ENCODE measurements around the gene KCNIP3.
A peak's percentile ranks its signal among the peaks of the same experiment; 100 is the strongest.
"Not testable (repeated sequence)": the region's sequence is repeated elsewhere in the genome, so short reads cannot be mapped to it uniquely, and the experiment has no call there.

Gene KCNIP3

DNA sequence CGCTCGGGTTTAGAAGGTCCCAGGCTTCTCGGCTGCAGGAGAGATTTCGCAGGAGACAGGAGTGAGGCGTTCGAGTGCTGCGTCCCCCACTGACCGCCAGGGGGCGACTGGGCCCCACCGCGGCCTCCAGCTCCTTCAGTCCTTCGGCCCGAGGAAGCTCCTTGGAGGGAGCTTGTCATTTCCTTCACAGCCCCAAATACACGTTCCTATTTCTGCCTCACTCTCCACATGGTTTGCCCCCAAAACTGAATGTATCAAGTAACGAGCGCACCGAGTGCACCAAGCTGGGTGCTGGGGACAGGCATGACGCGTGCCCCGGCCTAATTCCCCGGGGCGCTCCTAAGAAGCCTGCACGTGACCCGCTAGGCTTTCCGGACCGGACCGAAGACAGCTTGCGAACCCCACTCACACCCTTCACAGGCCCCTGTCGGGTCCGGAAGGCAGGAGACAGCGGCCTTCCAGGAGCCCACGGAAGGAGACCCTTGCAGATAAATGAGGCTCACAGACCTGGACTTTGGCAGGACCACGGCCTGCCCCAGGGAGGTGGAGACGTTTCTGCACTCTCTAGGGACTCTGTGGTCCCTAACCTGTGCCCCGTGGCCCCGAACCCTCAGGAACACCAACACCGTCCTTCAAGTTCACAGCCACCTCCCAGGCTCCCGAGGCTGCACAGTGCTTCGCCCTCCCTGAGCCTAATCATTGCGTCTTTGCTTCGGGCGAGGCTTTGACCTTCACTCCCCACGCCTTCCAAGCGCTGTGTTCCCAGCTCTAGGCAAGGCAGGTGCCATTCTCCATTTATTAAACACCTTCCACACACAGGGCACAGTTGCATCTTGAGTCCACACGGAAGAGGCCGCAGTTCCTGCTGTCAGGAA lies 92.3 kb downstream of the KCNIP3 start:
- DNase-seq, result no peak

DNA sequence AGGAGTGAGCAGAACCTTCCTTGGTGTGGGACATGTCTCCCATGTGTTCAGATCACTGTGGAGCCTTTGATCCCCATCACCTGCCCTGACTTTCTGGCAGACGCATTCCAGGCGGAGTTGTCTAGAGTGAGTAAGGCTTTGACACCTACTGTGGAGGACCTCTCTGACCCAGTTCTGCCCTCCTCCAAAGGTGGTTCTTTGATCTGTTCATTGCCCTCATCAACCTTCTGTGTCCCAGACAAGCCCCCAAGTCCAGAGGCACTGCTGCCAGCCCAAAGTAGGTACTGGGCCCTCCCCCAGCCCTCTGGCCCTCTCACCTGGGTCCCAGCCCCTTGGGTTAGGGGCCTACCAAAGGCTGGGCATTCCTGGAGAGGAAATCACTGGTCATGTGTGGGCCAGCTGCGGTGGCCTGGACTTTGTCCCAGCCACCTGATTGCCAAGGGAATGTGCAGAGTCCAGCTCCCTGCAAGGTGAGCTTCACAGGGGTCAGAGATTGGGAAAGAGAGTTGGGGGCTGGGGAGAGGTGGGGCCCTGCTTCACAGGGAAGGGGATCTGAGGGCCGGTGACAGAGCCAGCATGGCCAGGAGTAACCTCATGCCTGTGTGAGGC lies 93.2 kb downstream of the KCNIP3 start:
- DNase-seq, result no peak

DNA sequence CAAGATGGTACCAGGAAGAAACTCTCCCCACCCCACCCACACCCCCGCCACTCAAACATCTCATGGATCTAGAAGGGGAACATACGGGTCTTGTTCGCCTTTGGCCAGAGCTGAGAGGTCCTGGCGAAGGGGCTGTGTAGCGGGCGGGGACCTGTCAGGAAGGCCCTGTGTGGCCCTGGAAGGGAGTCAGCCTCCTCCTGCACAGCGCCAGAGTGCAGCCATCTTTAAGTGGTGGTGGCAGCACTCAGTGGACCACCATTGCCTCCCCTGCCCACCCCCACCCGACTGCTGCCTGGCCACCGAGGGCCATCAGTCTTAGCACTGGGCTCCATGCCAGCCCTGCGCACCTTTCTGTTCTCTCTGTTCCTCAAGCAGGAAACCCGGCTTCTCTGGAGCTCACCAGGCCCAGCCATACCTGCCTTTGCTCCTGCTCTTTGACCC lies 93.8 kb downstream of the KCNIP3 start:
- no peak for DNase-seq

DNA sequence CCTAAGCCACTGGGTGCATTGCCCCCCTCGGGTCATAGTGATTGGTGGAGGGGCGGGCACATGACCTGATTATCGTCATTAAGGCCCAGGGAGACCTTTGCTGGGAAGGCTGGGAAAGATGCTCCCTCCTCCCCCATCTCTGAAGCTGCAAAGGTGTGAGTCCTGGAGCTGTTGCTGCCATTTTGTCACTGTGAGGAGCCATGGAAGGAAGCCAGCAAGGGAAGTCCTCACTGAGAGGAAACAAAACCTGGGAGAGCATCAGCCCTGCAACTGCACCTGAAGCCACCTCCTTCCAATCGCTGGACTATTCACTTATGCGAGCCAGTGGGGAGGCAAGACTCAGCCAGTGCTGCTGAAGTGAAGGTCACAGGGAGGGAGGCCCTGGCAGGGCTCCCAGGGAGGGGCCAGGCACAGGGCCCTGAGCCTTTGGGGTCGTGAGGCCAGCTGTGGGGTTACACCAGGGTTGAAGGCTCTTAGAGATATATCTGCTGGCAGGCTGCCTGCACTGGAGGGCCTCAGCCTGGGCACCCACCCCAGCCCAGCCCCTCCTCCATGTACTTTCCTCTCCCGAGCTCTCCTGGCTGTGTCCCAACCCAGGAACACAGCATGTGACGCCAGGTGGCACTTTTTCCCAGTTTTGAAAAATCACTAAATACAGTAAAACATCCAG lies 94.6 kb downstream of the KCNIP3 start:
- DNase-seq, result no peak

DNA sequence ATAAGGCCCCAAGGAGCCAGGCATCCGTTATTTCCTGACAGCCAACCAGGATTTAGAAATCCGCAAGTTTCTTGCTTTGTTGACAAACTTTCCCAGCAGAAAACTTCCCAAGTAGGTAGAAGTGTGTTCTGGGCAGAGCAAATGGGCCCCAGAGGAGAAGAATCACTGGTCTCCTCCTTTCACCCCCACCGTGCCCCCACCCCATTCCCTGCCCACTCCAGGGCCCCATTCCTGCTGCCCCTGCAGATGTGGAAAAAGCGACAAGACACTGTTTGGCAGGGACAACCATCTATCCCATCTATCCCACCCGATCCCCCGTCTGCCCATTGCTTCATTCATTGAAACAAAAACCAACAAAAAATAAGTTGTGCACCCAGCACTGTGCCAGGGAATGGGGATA lies 95.2 kb downstream of the KCNIP3 start:
- no peak for DNase-seq

DNA sequence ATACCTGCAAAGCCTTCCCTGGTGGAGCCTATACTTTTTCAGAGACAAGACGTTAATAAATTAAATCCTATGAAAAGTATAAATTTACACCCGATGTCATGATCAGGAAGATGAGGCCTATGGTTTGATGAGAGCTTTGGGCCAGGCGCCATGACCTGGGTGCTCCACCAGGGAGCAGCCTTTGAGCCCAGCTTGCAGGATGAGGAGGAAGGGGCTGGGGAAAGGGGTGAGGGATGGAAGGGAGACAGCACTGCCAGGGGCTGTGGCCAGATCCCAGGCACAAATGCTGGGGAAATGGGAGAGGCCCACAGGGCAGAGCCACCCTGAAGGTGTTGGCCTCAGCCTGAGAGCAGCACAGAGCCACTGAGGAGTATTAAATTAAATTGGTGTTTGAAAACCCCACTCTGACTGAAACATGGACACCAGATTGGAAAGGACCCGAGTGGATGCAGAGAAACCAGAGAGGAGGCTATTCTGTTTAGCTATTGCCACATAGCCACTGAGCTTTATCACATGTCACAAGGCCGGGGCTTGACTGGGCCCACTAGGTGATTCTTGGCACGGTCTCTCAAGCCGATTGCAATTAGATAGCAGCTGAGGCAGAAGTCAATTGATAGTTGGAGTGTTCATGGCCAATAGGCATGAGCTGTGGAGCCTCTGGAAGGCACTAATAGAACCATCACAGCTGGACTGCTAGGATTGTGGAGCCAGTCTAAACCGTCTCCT lies 95.7 kb downstream of the KCNIP3 start:
- no peak for DNase-seq

DNA sequence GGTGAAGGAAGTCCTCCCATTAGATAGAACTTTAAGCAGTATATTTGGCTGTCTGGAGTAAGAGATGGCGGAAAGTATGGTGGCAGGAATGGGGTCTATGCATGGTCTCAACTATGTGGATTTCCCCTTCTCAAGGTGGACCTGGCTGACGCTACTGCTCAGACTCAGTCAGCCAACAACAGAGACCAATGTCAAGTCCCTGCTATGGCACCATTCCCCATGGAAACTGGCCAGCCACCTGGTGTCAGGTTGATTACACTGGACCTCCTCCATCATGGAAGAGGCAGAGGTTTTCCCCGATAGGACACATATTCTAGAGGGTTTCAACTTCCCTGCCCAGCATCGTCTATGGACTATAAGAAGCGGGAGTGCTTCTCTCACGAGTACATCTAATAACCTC lies 96.8 kb downstream of the KCNIP3 start:
- no peak for DNase-seq

DNA sequence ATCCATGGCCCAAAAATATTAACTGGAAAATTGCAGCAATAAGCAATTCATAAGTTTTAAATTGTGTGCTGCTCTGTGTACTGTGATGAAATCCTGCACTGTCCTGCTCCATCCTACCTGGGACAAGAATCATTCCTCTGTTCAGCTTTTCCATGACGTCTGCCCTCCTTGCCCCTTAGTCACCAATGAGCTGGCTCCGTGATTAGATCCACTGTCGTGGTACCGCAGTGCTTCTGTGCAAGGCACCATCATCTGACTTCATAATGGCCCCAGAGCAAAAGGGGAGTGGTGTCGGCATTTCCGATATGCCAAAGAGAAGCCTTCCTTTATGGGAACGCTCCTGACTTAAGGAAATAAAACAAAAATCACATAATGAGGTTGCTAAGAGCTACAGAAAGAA lies 101.9 kb downstream of the KCNIP3 start:
- no peak for DNase-seq

DNA sequence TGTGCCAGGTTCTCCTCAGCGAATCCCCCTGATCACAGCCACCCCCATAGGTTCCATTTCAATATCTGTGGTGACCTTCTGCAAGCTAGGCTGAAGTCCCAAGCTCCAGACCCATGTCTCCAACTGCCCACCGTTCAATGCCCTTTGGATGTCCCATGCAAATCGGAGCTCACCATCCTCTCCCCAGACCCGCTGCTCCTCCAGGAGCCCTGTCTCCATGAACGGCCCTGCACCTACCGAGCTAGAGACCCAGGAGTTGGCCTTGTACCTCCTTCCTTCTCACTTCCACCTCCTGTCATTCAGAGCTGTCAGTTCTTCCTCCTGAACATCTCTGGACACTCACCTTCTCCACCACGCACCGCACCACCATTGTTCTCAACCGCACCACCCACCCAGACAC lies 104.3 kb downstream of the KCNIP3 start:
- DNase-seq, result no peak

DNA sequence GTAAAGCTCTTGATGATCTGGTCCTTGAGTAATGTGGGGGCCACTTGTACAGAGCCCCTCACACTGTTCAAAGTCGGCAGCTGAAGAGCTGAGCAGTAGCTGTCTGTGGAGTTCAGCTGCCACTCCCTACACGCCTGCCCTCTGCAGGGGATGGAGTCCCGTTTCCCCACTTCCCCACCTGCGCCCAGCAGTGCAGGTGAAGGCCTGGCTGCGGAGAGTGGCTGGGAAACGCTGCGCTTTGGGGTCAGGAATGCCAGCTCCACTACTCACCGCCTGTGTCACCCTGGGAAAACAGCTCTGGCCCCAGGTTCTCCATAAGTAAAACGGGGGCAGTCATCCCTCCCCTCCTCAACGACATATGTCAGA lies 104.8 kb downstream of the KCNIP3 start:
- not testable (repeated sequence) for DNase-seq

DNA sequence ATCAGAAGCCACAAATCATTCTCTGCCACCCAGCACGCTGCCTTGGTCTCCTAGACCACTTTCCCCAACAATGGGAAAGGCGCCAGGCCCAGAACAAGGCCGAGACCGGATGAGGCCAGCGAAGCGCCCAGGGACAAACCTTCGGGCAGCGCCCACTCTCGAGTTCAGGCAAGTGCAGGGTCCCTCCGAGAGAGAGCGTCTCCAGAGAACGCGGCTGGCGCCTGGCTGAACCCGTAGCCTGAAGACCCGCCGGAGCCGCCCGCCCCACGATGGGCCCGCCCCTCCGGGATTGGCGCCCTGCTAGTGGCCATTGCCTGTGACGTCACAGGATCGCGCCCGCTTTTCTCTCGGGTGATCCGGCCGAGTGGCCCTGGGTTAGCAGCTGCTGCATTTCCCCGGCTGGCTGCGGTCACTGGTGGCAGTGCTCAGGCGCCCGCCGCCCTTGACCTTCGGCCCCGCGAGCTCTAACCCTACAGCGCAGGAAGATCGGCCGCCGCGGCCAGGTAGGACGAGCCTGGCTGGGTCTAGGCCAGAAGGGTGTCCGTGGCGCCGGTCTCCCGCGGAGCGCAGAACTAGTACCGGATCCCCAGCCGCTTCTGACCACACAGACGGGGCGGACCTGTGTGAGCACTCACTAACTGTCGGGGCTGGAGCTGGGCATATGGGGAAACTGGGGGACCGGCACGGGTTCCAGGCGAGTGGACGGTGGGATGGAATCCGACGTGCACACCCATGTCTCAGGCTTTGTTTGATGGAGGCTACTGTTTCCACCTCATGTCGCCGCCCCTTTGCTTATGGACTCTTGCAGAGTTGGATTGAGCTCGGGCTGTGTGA lies 105.4 kb downstream of the KCNIP3 start, which contains the start of gene FAHD2A:
FAHD2A (plus strand) TSS at position 339 of the 834 bp plus-strand sequence. CDS start 2,851 bp downstream, outside the sequence.
- DNase-seq, result peak; percentile 51 to 88

DNA sequence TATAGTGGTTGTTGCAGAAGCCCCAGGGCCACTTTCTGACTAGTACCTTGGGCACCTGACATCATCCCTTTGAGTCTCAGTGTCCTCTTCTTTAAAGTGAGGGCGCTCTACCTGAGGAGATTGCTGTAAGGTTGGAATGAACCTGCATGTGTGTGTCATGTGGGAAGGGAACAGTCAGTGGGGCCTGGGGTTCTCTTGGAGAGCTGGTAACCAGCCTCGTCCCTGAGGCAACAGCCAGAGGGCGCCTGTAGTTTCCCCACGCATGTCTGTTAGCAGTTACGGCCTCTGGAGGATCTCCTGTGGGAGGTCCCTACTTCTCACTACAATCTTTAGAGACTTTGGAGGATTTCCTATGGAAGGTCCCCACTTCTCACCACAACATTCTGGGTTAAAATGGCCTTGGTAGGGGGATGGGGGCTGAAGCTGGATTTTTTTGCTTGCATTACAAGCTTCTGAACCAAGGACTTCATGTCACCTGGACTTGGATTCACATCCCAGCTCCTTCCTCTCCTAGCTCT lies 106.1 kb downstream of the KCNIP3 start:
- not testable (repeated sequence) for DNase-seq

DNA sequence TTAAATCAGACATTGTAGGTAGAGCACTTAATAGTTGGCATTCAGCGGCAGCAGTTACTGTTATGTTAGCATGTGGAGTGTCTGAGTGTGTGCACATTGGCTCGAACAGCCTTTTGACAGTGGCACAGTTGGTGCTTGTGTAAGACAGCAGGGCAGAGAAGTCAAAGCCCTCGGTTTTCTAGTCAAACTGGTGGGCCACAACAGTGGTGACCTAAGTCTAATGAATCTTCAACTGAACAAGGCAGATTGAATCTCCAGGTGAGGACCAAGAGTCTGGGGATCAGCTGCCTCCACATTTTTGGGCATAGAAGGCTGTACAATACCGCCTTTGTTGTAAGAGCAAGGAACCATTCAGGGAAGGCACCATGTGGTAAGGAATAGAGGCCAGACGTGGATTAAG lies 106.7 kb downstream of the KCNIP3 start:
- DNase-seq, result not testable (repeated sequence)

DNA sequence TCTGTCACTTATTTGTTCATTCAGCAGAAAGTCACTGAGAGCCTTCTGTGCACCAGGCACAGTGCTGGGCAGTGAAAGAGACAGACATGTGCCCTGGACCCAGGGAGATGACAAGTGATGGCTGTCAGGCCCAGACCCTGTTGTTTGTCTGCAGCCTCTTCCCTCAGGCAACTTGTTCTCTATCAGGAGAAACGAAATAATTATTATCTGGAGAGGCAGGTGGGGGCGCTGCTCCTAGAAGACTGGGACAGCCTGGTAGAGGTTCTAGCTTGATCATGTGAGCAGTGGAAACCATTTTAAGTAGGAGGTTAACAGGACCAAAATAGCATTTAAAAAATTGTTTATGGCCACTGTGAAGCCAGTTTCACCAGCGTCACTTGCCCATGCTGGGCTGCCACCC lies 107.5 kb downstream of the KCNIP3 start:
- DNase-seq, result not testable (repeated sequence)

DNA sequence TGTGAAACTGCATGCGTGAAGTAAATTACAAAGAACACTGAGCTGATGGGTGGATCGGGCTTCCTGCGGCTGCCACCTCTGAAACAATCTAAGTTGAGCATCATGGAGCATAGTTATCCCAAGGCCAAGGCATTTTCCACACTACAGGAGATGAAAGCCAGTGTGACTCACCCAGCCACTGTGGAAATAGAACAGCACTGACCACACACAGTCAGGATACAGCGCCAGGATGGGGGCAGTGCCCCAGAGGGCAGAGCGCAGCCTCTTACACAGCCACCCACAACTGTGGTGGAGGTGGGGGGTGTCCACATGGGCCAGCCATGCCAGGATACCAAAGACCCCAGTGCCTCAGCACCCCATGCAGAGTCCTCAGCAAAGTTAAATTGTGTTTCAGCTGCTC lies 114.1 kb downstream of the KCNIP3 start:
- not testable (repeated sequence) for DNase-seq

DNA sequence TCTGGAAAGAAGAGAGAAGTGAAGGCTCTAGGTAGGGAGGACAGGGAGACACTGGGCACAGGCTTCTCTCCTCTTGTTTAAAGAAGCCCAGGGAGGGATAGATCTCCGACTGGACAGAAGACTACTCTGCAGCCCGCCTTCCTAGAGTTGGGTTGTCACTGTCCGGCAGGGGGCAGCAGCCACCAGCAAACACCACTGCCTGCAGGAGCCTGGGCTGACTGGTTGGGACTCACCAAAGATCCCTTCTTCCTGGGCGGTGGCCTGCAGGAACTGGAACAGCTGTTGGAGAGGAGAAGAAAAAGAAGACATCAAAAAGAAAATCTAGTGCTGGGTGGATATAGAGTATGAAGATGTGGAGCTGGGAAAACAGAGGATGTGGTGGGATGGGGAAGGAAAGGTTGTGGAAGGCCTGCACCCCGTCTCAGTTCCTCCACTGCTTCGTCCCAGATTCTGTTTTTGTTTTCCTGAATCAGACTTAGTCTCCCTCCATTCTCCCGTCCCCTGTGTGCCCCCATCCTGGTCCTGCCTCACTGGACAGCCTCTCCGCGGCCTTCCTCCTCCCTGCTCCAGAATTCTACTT lies 117.0 kb downstream of the KCNIP3 start:
- DNase-seq, result peak; percentile 12 to 83

DNA sequence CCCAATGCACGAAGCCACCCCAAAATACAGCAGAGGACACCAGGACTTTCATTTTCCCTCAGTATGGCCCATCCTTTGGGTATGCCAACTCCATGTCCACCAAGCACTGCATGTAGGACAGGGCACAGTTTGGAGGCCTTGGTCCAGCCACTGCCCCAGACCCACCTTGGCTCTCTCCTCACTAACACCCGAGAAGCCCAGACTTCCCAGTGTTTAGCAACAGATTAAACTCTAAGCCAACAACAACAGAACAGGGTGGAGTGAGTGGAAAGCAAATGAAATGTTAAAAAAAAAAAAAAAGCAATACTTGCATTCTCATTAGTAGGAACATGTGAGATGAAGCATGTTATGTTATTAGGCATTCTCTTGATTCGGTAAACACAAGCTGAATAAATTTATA lies 118.0 kb downstream of the KCNIP3 start:
- not testable (repeated sequence) for DNase-seq

DNA sequence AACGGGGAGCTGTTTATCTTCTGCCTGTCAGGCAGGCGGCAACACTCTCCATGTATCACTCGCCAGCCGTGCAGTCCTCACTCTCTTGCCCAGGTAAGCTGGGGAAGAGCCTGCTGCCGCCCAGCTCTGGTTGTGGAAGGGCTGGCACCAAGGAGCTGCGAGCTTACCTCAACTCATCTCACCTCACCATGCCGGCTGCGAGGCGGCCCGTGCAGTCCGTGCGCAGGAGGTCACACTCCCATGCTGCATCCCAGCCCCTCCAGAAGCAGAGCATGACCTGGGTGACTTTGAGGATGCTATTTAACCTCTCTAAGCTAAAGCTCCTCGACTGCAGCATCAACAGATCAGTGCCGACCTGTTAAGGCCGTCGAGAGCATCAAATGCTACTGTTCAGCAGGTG lies 118.4 kb downstream of the KCNIP3 start:
- not testable (repeated sequence) for DNase-seq

DNA sequence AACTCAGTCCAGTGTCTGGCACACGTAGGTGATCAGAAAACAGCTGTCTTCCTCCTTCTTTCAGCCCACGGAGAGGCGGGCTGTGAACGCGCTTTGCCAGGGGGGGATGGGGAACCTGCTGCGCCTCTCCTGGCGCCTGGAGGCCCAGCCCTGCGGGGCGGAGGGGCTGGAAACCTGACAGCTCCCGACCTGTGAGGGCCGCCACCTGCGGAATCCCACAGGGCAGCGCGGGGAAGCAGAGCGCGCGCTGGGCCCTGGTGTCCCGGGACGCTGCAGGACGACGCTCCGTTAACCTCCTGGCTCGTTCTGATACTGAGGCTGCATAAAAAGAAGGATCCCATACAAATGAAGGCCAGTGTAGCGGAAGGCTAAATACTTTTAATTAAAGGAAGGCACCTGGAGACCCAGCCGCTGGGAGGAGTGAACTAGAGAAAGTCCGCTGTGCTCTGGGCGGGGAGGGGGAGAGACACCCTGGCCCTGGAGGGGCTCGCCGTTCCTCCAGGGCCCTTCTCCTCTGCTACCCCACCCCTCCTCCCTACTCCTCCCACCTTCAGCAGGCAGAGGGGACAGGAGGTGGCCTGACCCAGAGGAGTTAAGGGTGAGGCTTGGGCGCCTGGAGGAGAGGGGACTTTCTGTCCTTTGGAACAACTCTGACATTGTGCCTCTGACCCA lies 130.2 kb downstream of the KCNIP3 start:
- not testable (repeated sequence) for DNase-seq

DNA sequence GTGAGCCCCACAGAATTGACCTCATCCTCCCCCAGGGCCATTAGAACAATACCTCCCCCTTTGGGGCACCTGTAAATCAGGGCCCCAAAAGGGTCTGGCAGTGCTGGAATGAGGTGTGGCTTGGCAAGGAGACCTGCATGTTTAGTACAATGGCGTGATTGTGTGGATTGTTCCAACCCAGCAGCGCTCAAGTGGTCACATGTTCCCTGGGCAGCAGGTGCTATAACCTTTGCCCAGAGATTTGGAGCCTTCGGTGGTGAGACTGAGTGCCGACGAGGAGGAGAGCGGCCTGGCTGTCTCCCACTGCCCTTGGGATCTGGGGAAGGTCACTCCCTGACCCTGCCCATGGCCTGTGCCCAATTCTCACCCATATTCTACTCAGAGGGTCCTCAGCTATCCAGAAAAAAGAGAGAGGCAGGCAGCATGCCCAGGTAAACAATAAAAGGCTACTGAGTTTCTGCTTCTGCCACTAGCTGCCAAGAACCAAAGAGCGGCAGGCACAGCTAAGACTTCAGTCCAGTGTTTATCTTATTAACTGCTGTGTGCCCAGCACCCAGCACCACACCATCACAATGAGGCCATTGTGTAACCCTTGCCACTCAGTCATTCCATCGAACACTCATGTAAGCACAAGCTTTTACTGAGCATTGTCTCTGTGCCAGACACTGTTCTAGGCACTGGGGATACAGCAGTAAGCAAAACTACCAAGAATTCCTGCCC lies 132.8 kb downstream of the KCNIP3 start:
- DNase-seq, result not testable (repeated sequence)
